SU-DHL-6 (cell line): Measurements from ENCODE around the gene TJP1.

ENCODE experiments used
- CTCF ChIP-seq: fragments of 200-600 bp; sonication (generic); IDR thresholded peaks from one replicate; pipeline ENCODE4 v1.5.1; 2017; ENCODE audit warnings: antibody characterized with exemption, mild to moderate bottlenecking, low read length, moderate library complexity; ENCODE audit not compliant: insufficient read depth, poor library complexity, severe bottlenecking
- EZH2phosphoT487 ChIP-seq: fragments of 200-600 bp; sonication (generic), shearing (Covaris generic); conservative IDR thresholded peaks from 2 replicates; pipeline ENCODE4 v1.6.1; 2018; ENCODE audit warnings: mild to moderate bottlenecking, antibody characterized with exemption, low read length, moderate library complexity, mixed read lengths

DNA sequence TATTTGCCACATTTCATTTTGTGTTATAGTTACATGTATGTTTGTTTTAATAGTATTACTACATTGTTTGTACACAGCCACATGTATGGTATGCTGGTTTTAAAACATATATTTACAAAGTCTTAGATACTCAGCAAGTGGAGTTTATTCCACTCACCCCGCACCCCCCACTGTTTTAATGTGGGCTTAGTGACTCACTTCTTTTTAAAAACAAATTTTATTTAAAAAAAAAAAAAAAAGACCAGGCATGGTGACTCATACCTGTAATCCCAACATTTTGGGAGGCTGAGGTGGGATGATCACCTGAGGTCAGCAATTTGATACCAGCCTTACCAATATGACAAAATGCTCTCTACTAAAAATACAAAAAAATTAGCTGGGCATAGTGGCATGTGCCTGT is 26.9 kb upstream of the TJP1 start:
- no peak for TF ChIP-seq CTCF
- no peak for TF ChIP-seq EZH2phosphoT487
